ENCODE results near the gene PCSK7. TPM values are rescaled to one million over a fixed set of nuclear protein-coding genes. Genes with fewer than 3 reads are reported as not detected.
A peak's percentile ranks its signal among the peaks of the same experiment; 100 is the strongest.

PCSK7 gene
- total RNA-seq, 1 donor from 2014 or later = 54.6 TPM

DNA sequence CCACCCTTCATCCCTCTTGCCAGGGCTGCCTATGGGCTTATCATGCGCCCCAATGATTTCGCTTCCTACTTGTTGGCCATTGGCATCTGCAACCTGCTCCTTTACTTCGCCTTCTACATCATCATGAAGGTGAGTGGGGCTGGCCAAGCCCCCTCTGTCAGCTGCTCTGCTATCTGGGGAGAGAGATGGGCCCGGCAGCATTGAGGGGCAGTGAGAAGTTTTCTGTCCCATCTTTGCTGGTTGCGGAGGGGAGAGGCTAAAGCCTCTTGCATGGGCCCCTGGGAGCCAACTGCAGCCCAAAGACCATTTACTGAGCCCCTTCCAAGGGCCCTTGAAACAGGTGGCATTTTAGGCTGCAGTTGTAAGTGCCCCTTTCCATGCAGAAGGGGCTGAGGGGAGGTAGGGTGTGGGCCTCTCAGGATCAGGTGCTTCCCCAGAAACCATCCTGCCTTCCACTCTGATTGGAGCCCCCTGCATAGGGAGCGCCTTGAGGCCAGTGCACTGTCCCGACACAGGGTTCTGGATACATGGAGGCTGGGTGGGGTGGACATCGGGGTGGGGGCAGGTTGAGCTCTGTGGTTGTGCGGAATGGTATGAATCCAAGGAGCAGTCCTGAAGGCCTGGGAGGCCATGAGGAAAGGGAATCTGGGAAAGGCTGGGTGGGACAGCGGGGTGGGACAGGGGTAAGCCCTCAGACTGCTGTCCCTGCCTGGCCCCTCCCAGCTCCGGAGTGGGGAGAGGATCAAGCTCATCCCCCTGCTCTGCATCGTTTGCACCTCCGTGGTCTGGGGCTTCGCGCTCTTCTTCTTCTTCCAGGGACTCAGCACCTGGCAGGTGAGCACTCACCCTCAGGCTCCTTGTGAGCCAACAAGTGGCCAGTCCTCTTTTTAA lies 38.5 kb downstream of the PCSK7 start:
- DNase-seq (ENCODE audit: extremely low spot score, unreplicated experiment) = no peak
- Mint-ChIP-seq H3K4me3 (no peak overlapping the region), H3K27me3 (no peaks in the 10 kb centered on the region), H3K27ac (no peak overlapping the region), H3K9me3 (no peaks in the 10 kb centered on the region), H3K36me3 (peaks cover 16% of the 10 kb centered on the region), H3K4me1 (ENCODE audit: unreplicated experiment) (peaks cover 12% of the 10 kb centered on the region)
- TF ChIP-seq, protein P1, sequence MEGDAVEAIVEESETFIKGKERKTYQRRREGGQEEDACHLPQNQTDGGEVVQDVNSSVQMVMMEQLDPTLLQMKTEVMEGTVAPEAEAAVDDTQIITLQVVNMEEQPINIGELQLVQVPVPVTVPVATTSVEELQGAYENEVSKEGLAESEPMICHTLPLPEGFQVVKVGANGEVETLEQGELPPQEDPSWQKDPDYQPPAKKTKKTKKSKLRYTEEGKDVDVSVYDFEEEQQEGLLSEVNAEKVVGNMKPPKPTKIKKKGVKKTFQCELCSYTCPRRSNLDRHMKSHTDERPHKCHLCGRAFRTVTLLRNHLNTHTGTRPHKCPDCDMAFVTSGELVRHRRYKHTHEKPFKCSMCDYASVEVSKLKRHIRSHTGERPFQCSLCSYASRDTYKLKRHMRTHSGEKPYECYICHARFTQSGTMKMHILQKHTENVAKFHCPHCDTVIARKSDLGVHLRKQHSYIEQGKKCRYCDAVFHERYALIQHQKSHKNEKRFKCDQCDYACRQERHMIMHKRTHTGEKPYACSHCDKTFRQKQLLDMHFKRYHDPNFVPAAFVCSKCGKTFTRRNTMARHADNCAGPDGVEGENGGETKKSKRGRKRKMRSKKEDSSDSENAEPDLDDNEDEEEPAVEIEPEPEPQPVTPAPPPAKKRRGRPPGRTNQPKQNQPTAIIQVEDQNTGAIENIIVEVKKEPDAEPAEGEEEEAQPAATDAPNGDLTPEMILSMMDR (conservative IDR thresholded peaks at IDR 0.05) = no peak

DNA sequence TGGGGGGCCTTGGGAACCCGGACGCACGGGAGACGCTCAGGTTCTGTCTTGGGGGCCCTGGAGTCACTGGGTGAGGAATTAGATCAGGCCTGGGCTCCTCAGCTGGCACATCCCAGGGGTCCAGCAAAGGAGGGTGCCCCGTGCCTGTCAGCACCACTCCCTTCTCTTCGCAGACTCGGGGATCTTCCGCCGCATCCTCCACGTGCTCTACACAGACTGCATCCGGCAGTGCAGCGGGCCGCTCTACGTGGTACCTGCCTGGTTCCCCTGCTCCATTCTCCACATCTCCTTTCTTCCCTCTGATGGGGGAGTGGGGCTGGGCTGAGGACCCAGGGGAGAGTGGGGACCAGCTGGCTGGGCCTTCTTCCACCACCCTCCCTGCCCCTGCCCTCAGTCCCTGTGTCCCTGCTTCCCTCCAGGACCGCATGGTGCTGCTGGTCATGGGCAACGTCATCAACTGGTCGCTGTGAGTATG lies 39.4 kb downstream of the PCSK7 start:
- H3K27ac Mint-ChIP-seq = no peak overlapping the region
- H3K4me3 Mint-ChIP-seq = no peak overlapping the region
- H3K4me1 Mint-ChIP-seq (ENCODE audit: unreplicated experiment) = peaks cover 3% of the 10 kb centered on the region
- TF ChIP-seq, protein P1 (conservative IDR thresholded peaks at IDR 0.05) = no peak
- H3K27me3 Mint-ChIP-seq = no peaks in the 10 kb centered on the region
- H3K9me3 Mint-ChIP-seq = no peaks in the 10 kb centered on the region
- peaks cover 16% of the 10 kb centered on the region for H3K36me3 Mint-ChIP-seq
- DNase-seq (ENCODE audit: extremely low spot score, unreplicated experiment) = no peak

DNA sequence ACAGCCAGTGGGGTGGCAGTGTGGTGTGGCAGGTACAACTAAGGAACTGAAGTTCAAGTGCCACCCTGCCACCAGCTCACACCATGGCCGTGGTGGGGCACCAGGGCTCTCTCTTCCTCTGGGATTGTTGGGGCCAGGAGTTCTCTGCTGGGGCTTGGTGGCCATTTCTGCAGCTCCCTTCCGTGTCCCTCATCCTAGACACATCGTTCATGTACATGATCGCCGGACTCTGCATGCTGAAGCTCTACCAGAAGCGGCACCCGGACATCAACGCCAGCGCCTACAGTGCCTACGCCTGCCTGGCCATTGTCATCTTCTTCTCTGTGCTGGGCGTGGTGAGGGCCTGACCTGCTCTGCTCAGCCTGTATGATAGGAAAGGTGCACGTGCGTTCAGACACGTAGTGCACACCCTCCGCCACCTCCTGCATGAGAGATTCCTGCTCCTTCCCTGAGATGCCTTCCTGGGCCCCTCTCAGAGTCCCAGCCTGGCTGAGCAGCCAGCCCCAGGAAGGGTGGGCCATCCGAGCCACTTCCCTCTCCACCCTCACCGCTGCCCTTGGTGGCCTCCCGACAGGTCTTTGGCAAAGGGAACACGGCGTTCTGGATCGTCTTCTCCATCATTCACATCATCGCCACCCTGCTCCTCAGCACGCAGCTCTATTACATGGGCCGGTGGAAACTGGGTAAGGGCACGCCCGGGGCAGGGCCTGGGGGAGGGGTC lies 40.0 kb downstream of the PCSK7 start:
- Mint-ChIP-seq H3K9me3 (no peaks in the 10 kb centered on the region), H3K4me1 (ENCODE audit: unreplicated experiment) (no peaks in the 10 kb centered on the region), H3K27me3 (no peaks in the 10 kb centered on the region), H3K36me3 (peaks cover 20% of the 10 kb centered on the region), H3K27ac (no peak overlapping the region), H3K4me3 (no peak overlapping the region)
- no peak for DNase-seq (ENCODE audit: extremely low spot score, unreplicated experiment)
- TF ChIP-seq, protein P1 (conservative IDR thresholded peaks at IDR 0.05) = no peak

DNA sequence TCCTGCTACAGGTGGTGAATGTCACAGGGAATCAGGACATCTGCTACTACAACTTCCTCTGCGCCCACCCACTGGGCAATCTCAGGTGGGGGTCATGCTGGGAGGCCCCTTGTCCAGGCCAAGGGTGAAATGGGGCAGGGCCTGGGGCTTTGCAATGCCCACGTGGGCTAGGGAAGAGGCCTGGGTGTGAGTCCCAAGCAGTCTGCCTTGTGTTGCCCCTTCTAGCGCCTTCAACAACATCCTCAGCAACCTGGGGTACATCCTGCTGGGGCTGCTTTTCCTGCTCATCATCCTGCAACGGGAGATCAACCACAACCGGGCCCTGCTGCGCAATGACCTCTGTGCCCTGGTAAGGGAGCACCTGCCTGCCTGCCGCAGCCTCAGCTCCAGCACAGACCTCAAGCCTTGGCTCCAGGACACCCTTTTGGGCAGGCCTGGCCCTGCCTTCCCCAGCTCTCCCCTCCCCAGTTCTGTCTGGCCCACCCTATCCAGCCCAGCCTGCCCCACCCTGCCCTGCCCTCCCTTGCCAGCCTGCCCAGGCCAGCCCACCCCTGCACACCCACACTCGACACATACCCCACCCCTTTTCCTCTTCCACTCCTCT lies 41.8 kb downstream of the PCSK7 start:
- Mint-ChIP-seq H3K36me3 (peaks cover 17% of the 10 kb centered on the region), H3K4me3 (no peak overlapping the region), H3K4me1 (ENCODE audit: unreplicated experiment) (no peaks in the 10 kb centered on the region), H3K9me3 (no peaks in the 10 kb centered on the region), H3K27ac (no peak overlapping the region), H3K27me3 (no peaks in the 10 kb centered on the region)
- TF ChIP-seq, protein P1 (conservative IDR thresholded peaks at IDR 0.05) = no peak
- no peak for DNase-seq (ENCODE audit: extremely low spot score, unreplicated experiment)

DNA sequence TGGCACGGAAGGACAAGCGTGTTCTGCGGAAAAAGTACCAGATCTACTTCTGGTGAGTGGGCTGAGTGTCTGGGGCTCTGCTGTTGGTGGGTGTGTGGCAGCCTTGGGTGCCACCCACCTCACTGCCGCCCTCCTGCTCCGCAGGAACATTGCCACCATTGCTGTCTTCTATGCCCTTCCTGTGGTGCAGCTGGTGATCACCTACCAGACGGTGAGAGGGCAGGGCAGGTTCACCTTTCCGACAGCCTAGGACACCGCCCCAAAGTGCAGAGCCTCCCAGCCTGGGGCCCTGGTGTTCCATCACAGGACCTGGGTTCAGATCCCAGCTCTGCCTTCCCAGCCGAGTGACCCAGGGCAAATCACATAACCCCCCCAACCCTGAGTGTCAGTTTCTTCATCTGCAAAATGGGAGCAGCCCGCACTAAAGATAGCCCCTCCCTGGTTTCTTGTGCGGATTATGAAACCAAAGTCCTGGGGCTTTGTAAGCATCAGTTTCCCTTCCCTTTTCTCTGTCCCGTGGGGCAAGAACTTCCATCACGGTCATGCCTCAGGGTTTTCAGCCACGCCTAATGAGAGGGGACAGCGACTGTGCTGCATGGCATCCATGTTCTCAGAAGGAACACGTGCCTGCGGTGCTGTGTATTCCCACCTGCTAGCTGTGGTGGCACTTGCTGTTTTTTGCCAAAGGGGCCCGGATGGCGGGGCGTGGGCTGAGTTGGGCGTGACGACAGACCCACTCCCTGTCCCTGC lies 42.5 kb downstream of the PCSK7 start:
- Mint-ChIP-seq H3K27me3 (no peaks in the 10 kb centered on the region), H3K27ac (no peak overlapping the region), H3K36me3 (peaks cover 16% of the 10 kb centered on the region), H3K9me3 (no peaks in the 10 kb centered on the region), H3K4me3 (no peak overlapping the region), H3K4me1 (ENCODE audit: unreplicated experiment) (peaks cover under 1% of the 10 kb centered on the region)
- TF ChIP-seq, protein P1 (conservative IDR thresholded peaks at IDR 0.05) = no peak
- peak; percentile 47 for DNase-seq (ENCODE audit: extremely low spot score, unreplicated experiment)
